Left kidney (tissue), 8 donors: ENCODE results near the gene MEIKIN. TPM values are rescaled to one million over a fixed set of nuclear protein-coding genes. Genes with fewer than 3 reads are reported as not detected.

Experiments used
- DNase-seq: peaks from one replicate; pipeline ENCODE4 v3.0.0-alpha.2; 2013
- long read RNA-seq, 8 donors: transcript quantifications; one replicate each; lab custom pipeline, GENCODE V29; 2026
- polyA plus RNA-seq: library from polyadenylated mRNA; unstranded; fragments of 120-200 nt; gene quantifications from one replicate; pipeline ENCODE4 v1.2.1, GENCODE V29; 2013; ENCODE audit not compliant: insufficient read length

Gene MEIKIN, protein sequence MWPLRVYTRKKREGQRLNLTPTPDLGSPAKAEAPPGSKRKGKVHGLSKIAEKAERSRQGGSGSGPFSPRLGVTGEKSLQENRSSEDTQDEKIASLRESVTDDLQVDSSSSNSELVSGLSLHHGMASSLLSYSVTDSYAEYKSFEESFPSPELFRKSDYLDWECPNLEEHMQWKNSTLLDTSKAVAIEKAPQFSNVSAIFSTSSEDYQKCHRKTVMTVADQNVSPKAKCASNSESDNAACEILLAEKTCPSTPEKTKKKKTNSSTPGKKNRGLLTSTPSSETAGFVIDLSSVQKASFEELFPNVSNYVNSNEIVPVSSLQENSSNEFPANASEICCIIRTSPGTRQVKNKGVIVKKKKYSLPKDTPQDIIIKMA
- polyA plus RNA-seq = not detected
- long read RNA-seq, donor 1 = 0 reads
- long read RNA-seq, donor 2 = 0 reads
- long read RNA-seq, donor 3 = 0 reads
- long read RNA-seq, donor 4 = 0 reads
- long read RNA-seq, donor 5 = 0 reads
- long read RNA-seq, donor 6 = 0 reads
- long read RNA-seq, donor 7 = 0 reads
- long read RNA-seq, donor 8 = 0 reads

DNA sequence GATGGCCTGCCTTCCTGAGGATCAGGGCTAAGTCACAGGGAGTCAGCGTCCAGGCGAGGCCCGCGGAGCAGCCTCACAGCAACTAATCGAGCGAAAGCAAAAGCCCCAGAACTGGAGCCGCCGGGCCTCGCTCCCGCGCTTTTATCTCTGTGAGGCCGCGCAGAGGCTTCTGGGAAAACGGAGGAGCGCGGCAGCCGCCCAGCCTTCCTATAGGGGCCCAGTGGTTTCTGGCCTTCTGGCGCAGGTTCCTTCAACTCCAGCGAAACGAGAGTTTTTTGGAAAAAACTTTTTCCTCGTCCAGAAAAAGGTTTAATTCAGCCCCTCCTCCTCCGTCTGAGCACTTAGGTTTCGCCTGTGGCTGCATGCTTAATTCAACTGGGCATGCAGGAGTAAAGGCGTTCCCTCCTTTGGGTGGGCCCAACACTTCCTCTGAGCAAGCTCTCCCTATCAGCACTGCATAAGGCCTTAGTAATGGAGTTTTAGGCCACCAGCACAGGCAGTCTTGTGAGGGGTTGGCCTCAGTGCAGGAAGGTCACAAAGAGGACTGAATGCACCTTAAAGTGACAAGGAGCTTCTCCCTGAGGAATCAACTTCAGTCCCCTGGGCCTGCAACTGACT is at the start of gene MEIKIN:
MEIKIN (minus strand) TSS at position 113 of the 618 bp plus-strand sequence. CDS start 158 bp downstream, outside the sequence.
- DNase-seq = no peak

- DNase-seq = no peak
These were observed 49.2 kb upstream of the MEIKIN start for GRCh38 chr5:131994533-131995226.

DNA sequence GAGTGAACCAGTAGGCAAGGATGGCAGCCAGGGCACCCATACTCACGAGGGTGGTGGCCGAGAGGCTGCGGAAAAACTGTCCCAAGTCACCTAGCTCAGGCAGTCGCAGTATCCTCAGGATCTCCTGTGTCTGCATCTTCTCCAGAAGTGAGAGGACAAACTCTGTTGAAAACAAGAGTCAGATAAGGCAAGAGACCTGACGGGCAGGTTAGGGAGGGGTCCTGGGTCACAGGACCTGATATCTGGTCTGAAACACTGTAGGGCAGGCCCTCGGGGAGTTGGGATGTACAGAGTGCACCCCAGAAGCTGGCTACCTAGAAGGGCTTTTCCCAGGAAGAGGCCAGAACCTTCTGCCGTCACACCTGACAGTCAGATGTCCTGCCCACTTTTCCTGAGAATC is 48.6 kb upstream of the MEIKIN start:
- no peak for DNase-seq

DNA sequence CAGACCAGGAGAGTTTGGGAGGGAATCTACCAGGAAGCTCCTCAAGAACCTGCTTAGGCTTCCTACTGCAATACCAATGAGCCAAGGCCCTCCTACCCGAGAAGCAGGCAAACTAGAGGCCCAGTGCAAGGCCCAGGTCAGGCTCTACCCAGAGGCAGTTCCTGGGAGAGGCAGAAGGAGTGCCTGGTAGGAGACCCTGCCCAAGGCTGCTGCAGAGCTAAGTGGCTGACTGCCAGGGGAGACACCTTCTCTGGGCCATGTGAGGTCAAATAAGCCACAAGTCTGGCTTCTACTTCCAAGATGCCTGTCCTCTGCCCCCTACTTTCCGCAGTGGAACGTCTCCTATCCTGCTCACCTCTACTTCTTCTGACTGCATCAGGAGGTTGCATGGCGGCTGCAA is 48.2 kb upstream of the MEIKIN start:
- no peak for DNase-seq

DNA sequence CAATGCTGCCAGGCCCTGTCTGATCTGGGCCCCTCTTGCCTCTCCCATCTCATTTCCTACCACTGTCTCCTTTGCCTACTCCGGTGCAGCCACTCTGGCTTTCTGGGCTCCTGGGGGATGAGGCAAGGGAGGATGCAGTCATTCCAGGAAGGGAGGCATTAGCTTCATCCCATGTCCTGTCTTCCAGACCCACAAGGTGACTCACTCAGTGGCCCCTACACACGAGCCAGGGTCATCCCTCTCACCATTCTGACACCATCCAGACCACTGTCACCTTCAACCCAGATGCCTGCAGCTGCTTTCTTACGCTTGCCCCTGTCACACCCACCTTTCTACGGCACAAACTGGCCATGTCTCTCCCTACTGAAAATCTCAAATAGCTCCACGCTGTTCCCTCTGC is 46.9 kb upstream of the MEIKIN start:
- DNase-seq = no peak

GRCh38 chr5:131991593-131992324 is 46.3 kb upstream of the MEIKIN start:
- DNase-seq = no peak

DNA sequence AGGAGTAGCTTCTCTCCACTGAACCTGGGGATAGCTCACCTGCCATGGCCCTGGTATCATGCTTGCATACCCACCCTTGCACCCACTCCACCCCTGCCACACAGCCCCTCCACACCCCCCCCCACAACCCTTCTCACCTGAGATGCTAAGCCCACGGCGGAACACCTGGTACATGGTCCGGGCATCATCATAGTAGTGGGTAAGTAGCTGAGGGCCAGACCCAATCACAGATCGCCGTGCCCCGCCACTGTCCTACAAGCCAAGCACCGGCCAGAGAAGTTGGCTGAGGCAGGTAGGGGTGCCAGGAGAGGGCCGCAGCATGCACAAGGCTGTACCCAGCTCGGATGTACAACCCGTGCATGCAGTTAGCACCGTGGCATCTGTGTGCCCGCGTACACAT is 45.3 kb upstream of the MEIKIN start:
- no peak for DNase-seq

- no peak for DNase-seq
These were observed 43.1 kb upstream of the MEIKIN start for GRCh38 chr5:131988601-131989000.

- DNase-seq = no peak
These were observed 41.8 kb upstream of the MEIKIN start for GRCh38 chr5:131987251-131987650.

GRCh38 chr5:131986161-131986912 is 40.9 kb upstream of the MEIKIN start:
- DNase-seq = no peak

- no peak for DNase-seq
These were observed 39.6 kb upstream of the MEIKIN start for GRCh38 chr5:131984956-131985665.

DNA sequence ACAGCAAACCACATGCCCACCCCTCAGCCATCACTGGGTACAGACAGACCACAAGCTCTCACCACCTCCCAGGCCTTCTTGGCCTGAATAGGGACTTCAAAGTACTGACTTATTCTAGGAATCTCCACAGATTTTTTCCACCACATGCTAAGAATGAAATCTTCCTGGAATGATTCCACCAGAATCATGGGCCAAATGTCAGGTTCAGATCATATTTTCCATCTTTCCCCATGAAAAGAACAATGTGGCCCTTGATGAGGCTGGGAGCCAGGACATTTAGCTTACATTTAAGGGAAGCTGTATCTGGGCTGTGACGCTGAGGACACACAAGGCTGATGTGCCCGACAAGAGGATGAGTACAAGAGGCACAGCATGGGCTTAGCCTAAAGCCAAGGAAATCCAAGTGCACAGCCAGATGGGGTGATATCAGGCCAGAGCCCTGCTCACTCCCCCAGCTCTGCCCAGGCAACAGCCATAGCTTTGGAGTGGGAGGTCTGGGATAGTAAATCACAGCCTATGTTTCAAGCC is 37.8 kb upstream of the MEIKIN start:
- DNase-seq = peak; percentile 29

- no peak for DNase-seq
These were observed 36.1 kb upstream of the MEIKIN start for GRCh38 chr5:131981516-131981915.

GRCh38 chr5:131980696-131981095 is 35.2 kb upstream of the MEIKIN start:
- DNase-seq = no peak

DNA sequence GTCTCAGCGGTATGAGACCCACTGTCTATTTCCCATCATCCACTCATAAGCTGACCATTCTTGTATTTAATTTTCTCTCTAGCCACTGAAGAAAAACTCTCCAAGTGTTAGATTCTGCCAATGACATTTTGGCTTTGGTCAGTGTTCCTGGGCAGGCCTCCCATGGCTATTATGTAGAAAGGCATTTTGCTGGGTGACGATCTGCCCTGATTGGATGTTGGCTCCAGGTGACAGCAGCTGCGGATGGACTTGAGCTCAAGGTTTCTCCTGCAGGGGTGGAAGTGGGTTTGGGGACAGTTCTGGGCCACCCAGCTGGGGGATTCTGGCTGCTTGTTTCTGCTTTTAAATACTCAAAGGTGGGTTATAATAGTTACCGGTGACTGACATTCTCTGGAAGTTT is 34.4 kb upstream of the MEIKIN start:
- DNase-seq = no peak

GRCh38 chr5:131977212-131977604 is 31.7 kb upstream of the MEIKIN start:
- DNase-seq = no peak

- DNase-seq = no peak
These were observed 31.1 kb upstream of the MEIKIN start for GRCh38 chr5:131976414-131977211.

DNA sequence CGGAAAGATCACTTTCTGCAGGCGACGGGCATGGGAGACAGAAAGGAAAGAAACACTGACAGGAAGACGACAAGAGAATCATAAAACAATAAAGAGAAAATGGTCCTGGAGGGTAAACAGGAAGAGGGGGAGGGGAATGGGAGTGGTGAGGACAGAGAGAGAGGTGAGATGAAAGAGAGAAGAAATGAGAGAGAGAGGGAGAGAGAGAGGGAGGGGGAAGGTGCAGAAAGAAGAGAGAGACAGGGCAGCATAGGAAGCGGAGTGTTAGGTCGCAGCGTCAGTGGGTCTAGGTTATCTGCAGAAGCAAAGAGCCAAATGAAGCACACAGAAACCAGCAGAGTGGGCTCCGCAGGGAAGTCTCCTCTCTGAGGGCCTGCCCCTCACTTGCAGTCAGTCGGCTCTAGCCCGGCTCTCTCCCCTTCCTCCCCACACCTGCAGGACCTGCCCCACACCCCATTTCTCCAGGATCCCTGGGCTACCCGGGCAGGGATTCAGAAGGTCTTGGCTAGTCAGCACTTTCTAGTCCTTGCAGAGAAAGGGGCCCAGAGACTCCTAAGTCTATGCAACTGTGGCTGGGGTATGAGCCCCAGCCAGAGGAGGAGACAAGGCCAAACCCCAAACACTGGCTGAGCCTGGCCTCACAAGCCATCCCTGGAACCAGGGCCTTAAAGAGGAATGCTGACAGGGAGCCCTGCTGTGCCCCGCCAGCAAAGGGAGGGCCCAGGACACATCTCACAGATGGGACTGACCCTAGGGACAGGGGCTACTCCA is 29.7 kb upstream of the MEIKIN start:
- no peak for DNase-seq

- DNase-seq = no peak
These were observed 29.1 kb upstream of the MEIKIN start for GRCh38 chr5:131974622-131974955.
